GM21576 (cell line): ENCODE measurements around the gene FRMD4A.

Experiments
- ATAC-seq: cut with Tn5 transposase; IDR thresholded peaks from one replicate; pipeline ENCODE4 v1.9.1; 2021; ENCODE audit warnings: mild to moderate bottlenecking, moderate library complexity; ENCODE audit not compliant: unreplicated experiment

FRMD4A gene

DNA sequence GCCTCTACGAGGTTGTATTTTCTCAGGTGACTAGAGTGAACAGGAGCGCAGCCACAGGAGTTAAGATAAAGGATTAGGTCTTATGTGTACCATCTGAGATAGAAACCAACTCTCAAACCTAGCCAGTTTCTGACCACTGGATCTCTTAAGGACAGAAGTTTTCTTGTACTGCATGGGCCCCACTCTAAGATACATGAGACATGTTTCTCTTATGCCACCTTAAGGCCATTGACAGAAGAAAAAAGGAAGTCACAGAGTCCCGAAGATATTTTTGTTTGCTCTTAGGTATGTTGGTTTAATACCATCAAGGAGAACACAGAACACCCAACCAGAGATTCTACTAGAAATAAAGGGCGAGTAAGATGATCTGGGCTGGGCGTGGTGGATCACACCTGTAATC is 335.8 kb downstream of the FRMD4A start:
- no peak for ATAC-seq

DNA sequence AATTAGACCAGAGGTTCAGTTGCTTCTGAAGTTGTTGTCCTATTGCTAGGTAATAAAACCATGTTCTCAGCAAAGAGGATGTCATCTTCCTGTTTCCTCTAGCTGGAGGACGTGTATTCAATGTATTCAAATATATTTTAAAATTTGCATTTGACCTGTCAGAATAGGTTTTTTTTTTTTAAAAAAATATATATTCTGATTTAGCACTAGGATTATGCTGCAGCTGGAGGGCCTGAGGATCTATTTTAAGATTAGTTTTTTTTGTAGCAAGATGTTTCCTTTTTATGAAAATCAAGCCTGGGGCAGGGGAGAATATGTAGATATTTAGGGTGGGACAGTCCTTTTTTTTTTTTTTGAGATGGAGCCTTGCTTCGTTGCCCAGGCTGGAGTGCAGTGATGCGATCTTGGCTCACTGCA is 337.0 kb downstream of the FRMD4A start:
- ATAC-seq = no peak

DNA sequence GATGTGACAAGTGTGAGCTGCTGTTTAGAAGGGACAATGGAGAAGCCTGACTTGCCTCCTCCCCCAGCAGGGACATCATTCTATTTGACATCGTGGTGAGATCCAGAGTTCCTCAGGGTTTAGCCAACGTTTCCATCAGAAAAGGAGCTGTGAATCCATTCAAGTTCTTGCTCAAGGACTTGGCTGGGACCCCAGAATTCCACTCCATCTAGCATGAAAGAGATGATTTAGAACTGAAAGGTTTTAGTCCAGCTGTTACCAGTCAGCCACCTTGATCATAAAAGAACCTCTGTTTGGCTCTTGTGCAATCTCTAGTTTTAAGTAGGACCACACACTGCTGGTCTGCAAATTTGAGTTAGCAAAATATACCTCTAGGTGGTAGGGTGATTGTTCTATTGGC is 337.6 kb downstream of the FRMD4A start:
- no peak for ATAC-seq

DNA sequence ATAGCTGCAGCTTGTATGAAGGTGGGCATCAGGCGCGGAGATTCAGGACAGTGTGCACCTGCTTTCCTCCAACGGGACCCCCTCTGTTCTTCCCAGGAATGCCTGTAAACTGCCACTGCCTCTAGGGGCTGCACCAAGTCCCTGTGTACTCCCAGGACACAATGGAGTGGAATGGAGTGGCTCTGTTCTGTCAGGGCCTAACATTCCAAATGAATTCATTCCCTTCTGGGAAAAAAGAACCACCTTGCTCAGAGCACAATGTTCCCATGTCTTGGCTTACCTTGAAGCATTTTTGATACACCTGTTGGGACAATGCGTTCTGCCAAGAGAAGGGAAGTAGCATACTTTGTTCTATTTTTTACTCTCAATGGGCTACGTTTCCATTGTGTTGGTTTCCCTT is 339.4 kb downstream of the FRMD4A start:
- ATAC-seq = no peak

DNA sequence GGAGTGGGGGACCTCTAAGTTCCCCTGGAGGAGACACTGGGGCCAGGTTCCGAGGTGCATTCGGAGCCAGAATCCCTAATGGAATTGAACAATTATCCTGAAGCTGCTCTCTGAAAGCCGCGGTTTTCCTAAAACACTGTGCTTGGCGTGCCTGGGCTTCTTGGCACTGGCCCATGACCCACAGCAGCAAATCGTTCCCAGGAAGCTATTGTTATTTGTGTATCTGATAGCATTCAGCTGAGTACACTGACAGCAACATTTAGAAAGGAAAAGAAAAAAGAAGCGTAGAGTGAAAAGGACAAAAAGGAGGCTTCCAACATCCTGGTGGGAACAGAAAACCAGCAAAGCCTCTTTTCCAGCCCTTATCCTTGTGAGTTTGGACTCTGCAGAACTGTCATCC is 339.8 kb downstream of the FRMD4A start:
- ATAC-seq = no peak

DNA sequence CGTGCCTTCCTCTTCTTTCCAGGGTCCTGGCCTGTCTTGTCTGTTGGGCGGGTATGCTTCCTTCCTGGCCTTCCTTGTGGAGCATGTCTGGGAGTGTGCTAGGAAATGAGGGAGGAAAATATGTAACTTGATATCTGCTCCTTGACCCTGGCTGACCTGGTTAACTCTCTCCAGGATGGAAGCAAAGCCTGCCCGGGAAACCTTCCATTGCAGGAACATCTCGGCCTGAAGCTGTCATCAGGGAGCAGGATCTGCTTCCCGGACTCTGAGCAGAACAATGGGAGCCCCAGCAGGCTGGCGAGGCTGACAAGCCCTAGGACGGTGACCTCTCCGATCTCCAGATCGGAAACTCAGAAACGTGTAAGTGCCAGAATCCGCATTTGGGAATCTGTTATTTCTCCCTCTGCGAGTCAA is 340.3 kb downstream of the FRMD4A start:
- ATAC-seq = no peak

DNA sequence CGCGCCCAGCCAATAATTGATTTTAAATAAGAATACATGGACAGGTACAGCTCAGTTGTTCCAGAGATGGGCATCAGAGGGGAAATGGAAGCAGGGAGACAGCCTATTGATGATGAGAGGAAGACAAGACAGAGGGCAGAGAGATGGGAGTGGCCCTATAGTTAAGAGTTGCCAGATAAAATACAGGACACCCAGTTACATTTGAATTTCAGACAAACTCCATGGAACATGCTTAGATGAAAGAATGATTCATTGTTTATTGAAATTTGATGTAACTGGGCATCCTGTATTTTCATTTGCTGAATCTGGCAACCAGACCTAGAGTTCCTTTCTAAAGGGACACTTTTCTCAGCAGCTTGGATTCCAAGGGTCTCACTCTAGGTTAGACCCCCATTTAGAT is 341.1 kb downstream of the FRMD4A start:
- no peak for ATAC-seq

DNA sequence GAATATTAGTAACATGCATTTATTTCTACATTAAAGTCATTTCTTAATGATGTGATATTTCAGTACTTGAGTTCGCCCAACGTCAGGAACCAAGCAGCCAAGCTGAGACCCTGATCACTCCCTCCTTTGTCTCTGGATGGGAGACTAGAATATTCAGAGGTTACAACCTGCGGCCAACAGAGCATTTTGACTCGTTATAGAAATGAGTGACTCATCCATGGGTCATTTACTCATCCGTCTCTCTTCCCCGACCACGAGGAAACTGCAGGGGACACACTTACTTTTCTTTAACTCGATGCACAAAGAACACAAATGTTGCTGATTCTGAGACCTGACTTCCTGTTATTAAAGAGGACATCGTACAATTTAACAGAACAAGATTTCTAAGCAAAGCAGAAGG is 343.3 kb downstream of the FRMD4A start:
- no peak for ATAC-seq

DNA sequence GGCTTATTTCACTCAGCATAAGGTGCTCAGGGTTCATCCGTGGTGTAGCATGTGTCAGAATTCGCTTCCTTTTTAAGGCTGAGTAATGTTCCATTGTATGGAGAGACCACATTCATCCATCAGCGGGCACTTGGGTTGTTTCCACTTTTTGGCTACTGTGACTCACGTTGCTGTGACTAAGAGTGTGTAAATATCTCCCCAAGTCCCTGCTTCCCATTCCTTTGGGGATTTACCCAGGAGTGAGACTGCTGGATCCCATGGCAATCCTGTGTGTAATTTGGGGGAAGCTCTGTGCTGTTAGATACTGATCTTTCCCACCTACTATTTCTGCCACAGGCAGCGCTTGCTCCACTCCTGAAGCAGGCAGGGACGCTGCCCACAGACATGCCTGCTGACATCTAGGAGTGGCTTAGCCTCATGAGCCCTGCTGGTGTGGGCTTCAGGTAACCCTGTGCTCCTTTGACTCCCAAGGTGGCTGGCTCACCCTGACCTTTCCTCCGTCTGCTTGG is 346.0 kb downstream of the FRMD4A start:
- ATAC-seq = no peak

DNA sequence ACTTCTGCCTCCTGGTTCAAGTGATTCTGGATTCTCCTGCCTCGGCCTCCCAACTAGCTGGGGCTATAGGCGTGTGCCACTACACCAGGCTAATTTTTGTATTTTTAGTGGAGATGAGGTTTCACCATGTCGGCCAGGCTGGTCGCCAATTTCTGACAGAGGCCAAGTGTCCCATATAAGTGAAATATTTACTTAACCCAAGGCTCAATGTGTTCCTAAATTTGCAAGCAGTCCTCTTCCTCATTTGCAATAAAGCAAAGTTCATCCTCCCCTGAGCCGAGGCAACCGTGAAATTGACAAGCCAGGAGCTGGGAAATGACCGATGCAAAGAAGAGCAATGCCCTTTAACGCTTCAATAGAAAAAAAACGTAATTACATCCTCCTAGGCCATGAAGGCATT is 347.7 kb downstream of the FRMD4A start:
- ATAC-seq = no peak

DNA sequence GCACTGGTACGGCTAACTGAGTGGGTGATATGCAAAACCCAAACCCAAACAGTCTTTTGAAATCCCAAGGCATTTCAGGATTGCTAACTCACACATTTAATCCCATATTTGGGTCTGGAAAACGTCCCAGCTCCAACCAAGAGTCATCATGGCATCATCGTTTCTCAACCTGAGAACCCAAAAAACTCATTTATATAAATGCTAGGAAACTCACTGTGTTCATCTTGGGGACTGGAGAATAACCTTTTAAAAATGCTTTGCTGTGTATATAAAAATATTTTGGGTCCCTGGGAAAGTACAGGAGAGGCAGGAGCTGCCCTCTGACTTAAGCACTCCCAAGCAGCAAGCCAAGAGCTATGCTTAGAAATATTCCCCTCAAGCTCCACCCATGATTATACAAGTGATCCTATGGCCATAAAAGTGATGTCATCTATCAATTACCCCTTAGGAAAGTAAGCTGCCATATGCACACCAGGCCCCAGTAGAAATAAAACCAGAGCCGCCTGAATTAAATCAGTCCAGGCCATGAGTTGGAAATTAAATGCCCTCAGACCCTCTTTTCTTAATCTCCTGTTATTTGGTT is 352.1 kb downstream of the FRMD4A start:
- ATAC-seq = no peak

DNA sequence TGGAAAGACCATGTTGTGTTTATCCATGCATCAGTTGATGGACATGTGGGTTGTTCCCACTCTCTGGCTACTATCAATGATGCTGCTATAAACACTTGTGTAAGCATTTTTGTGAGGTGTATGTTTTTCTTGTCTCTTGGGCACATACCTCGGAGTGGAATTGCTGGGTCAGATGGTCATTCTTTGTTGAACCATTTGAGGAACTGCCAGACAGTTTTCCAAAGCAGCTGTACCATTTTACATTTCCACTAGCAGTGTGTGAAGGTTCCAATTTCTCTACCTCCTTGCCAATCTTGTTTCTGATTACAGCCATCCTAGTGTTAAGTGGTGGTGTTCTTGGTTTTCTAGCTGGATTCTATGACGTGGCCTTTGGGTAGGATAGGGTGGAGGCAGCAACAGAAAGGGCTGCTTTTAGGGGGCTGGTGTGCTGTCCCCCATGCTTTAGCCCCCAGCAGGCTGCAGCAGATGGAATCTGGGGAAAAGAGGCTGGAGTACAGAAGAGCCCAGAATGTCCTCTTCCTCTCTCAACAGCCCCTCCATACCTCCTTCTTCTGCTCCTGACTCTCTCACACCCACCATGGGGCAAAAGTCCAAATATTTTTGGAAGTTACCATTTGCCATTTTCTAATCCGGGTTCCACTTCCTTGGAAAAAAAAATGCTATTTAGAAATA is 352.7 kb downstream of the FRMD4A start:
- no peak for ATAC-seq

DNA sequence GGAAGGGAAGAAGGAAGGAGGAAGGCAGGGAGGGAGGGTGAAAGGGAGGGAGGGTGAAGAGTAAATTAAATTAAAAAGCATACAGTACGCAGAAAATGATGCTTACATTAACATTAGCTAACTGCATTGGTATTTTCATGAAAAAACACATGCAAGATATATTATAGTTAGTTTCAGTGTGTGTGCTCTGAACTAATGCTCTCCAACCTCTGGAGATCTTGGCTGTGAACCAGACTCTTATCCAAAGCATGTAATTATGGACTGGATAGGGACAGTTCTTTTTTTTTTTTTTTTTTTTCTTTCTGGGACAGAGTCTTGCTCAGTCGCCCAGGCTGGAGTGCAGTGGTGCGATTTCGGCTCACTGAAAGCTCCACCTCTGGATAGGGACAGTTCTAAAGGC is 357.0 kb downstream of the FRMD4A start:
- ATAC-seq = no peak

DNA sequence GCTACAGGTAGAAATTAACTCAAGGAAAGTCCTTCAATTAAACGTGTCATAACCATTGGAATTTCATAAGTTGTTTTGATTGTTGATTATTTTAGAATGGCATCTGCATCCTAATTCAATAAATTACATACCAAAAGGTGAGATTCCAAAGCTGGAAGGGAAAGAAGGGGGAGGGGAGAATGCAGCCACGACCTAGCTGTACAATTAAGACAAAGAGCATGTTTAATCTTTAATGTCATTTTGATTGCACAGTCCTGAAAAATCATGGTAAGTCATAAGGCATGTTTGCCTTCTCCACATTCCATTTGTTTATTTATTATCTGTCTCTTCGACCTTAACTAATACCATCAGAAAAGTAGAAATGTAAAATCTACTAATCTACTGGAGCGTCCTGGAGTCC is 358.1 kb downstream of the FRMD4A start:
- ATAC-seq = no peak

DNA sequence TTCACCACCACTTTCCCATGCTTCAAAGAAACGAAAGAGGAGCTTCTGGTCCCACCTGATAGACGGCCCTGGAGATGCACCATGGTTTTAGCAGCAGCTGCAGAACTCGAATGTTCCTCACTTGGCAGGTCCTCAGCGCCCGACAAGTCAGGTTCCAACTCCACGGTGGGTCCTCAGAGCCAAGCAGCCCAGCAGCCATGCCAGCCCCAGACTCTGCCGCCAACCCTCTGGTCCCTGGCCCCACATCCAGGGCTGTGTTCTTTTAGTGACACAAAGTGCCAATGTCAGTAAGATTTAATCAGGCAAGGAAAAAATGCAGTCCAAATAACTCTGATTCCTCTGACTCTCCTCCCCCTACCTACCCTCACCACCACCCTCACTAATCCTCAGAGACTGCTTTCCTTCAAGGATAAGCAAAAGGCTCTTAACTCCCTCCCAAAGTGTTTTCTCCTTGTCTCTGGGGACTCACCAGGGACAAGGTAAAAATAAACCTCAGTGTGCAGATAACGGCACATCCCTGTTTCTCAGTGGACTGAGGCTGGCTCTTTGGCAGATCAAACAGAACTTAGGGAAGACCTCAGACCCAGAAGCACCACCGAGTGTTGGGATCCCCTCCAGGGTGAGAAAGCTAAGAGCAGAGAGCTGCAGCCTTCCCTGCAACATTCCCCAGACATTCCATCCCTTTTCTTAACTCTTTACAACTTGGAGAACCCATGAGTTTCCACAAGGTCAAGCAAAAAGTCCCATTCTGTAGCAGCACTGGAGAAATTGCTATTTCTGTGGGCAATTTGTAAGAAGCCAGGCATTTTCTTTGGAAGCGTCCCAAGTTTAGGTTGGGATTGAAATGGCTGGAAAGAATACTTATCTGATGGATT is 358.9 kb downstream of the FRMD4A start:
- no peak for ATAC-seq

DNA sequence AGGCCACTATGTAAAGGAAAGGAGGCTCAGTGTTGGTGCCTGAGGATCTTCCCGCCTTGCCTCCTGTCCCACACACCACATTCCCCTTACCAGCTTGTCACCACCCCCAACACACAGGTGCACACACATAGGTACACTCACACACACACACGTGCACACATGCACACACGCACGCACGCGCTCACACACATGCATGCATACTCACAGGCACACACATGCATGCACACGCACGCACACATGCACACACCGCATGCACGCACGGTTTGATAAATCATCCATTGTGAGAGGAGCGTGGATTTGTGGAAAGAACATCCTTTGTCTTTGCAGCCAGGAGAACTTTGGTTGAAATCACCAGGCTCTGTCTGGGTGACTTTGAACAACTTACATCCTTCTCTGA is 359.8 kb downstream of the FRMD4A start:
- ATAC-seq = no peak

DNA sequence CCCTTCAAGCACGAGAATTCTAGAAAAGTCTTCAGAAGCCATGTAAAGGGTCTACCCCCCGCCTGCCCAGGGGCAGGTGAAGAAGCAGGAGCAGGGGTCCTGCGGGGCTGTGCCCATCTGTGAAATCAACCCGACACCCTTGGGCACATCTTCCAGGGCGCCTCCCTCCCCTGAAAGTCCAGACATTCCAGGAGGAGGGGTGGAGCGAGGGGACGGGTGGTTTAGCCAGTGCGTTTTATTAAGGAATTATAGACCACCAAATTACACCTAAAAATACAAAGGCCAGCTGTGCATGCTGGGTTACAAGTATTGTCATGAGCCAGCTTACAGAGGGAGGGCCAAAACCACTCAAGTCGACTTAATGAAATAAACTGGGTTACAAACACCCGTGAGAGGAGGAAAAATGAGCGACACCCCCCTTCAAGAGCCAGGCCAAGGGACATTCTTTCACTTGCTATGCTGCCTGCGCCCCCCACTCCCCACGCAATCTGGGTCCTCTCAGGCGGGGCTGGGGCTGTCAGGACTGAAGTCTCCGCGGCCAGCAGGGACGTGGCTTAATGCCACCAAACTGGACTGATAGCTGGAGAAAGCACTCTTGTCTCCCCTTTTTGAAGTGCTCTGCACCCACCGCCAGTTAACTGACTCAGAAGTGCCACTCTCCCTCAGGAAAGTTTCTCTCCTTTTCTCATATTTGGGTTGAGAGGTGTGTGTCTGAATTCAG is 360.3 kb downstream of the FRMD4A start:
- no peak for ATAC-seq

DNA sequence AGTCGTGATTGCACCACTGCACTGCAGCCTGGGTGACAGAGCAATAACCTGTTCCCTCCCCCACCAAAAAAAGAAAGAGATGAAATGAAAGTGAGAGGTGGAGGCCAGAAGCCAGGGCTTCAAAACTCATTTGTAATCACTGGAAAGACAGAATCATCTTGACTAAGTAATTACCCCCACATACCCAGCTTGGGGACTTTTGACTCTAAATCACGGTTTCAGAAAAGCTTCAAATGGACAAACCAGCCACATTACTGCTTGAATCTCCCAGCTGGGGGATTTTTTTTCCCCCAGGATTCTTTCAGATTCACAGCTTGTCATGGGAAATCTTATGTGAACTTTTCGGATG is 361.0 kb downstream of the FRMD4A start:
- ATAC-seq = no peak

DNA sequence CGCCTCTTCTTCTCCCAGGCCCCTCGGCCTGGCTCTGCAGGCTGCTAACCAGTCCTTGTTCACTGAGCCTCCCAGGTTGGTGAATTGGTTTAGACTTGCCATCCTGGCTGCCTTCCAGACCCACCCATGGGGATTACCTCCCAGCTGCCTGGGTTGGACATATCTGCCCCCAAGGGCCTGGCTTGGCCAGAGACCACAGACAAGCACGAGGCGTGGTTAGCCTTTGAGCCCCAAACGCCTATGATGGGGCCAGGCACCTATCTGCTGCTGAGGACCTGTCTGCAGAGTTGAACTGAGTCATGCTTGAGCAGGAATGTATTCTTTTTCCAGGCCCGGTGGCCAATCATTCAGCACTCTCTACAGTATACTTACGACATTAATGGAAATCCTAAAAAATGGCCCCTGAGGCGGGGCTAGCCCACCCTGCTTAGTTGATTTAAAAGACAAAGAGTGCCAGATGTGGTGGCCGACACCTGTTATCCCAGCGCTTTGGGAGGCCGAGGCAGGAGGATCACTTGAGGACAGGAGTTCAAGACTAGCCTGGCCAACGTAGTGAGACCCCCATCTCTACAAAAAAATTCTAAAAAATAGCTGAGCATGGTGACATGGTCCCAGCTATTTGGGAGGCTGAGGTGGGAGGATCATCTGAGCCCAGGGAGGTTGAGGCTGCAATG is 361.5 kb downstream of the FRMD4A start:
- no peak for ATAC-seq

DNA sequence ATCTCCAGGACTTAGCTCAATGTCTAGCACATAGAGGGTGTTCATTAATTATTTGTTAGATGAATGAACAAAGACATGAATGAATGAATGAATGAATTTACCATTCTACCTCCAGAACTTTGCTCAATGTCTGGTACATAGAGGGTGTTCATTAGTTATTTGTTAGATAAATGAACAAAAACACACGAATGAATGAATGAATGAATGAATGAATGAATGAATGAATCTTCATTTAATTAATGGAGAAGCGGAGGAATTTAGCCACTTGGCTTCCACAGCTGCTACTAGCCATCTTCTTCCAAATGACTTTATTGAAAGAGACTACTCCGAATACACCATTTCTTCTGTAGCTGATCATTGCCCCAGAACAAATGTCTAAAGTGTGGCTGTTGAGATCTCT is 368.9 kb downstream of the FRMD4A start:
- no peak for ATAC-seq

DNA sequence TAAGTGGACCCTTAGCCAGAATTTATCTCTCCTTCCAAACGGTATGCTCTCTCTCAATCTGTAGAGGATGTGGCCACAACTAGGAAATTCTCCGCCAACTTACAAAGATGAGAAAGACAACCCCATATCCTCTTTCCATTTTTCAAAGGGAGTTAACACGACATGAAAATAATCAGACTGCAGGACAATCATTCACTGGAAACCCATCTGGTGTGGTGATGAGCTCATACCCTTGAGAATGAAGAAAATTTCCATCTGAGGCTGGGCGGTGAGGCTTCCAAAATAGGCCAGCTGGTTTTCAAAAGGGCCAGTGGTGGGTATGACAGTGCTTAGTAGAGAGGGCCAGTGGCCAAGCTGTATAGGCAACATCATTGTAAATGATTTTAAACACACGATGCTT is 369.6 kb downstream of the FRMD4A start:
- no peak for ATAC-seq
